Activated CD8-positive, alpha-beta T cell treated with anti-CD3 and anti-CD28 coated beads for 36 hours (primary cell): Measurements from ENCODE around the gene TRAPPC6A. TPM values are rescaled to one million over a fixed set of nuclear protein-coding genes. Genes with fewer than 3 reads are reported as not detected.

ENCODE experiments used
- ATAC-seq: fragments of 200-7000 bp; cut with Tn5 transposase; one replicate; pipeline ENCODE4 v1.10.0; 2021; ENCODE audit warnings: mild to moderate bottlenecking, moderate library complexity
- CTCF ChIA-PET: fragments of 350-600 bp; sonication (Branson Sonifier 250); formaldehyde crosslinking; loops from one replicate; lab custom pipeline; 2021; ENCODE audit warnings: antibody characterized with exemption; lab: Charles Lee
- POLR2A ChIA-PET: fragments of 350-600 bp; sonication (Branson Sonifier 250); formaldehyde crosslinking; loops from one replicate; lab custom pipeline; 2021; ENCODE audit warnings: antibody characterized with exemption; lab: Charles Lee
- DNase-seq: peaks from one replicate; pipeline ENCODE4 v3.0.0-alpha.2; 2020
- H3K27ac Mint-ChIP-seq: one replicate; pipeline ENCODE4 v1.8.0; 2021; ENCODE audit warnings: mild to moderate bottlenecking, mixed read lengths
- H3K27me3 Mint-ChIP-seq: one replicate; pipeline ENCODE4 v1.8.0; 2021; ENCODE audit warnings: mixed read lengths
- H3K36me3 Mint-ChIP-seq: one replicate; pipeline ENCODE4 v1.8.0; 2021; ENCODE audit warnings: low read depth, mixed read lengths
- H3K4me1 Mint-ChIP-seq: one replicate; pipeline ENCODE4 v1.8.0; 2021; ENCODE audit warnings: low read depth, mixed read lengths
- H3K4me3 Mint-ChIP-seq: one replicate; pipeline ENCODE4 v1.8.0; 2021; ENCODE audit warnings: mild to moderate bottlenecking, moderate library complexity, mixed read lengths
- H3K9me3 Mint-ChIP-seq: one replicate; pipeline ENCODE4 v1.8.0; 2021; ENCODE audit warnings: mixed read lengths
- intact Hi-C: fragments of 100-400 bp; cut with micrococcal nuclease; formaldehyde crosslinking; loops from one replicate; pipeline ENCODE4 v1.10.0; 2022
- total RNA-seq, 2 experiments: library from RNA; stranded (reverse); gene quantifications; one replicate each; pipeline ENCODE4 v1.2.3, GENCODE V29; 2021
- TF ChIP-seq, protein P1 (sequence below): fragments of 200-600 bp; IDR thresholded peaks from one replicate; pipeline ENCODE4 v1.8.0; 2022; ENCODE audit warnings: antibody characterized with exemption, mild to moderate bottlenecking

The TRAPPC6A gene
- total RNA-seq, 2 experiments from 2014 or later, result 27.3 to 28.8 TPM

DNA sequence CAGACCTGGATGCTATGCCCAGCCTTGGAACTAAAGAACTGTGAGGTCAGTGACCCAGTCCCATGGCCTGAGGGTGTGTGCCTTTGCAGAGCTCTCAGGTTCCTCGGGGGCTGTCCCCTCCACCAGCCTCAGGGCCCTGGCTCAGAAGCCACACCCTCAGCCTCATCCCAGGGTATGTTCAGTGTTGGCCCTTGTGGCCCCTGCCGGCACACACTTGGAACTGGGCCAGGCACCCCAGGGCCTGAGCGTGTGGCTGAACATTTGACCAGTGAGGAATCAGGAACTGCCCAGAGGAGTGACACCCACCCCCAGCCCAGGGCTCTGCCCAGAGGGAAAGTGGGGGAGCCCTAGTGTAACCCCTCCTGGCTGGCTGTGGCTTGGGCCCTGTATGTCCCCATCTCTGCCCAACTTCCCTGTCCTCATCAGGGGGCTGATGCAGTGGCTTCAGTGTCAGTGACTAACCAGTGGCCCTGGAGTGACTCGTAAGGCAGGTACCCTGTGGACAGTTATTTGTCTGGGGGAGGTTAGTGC is 27.2 kb downstream of the TRAPPC6A start:
- peaks cover 21% of the 10 kb centered on the region for H3K27me3 Mint-ChIP-seq
- TF ChIP-seq, protein P1, sequence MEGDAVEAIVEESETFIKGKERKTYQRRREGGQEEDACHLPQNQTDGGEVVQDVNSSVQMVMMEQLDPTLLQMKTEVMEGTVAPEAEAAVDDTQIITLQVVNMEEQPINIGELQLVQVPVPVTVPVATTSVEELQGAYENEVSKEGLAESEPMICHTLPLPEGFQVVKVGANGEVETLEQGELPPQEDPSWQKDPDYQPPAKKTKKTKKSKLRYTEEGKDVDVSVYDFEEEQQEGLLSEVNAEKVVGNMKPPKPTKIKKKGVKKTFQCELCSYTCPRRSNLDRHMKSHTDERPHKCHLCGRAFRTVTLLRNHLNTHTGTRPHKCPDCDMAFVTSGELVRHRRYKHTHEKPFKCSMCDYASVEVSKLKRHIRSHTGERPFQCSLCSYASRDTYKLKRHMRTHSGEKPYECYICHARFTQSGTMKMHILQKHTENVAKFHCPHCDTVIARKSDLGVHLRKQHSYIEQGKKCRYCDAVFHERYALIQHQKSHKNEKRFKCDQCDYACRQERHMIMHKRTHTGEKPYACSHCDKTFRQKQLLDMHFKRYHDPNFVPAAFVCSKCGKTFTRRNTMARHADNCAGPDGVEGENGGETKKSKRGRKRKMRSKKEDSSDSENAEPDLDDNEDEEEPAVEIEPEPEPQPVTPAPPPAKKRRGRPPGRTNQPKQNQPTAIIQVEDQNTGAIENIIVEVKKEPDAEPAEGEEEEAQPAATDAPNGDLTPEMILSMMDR, result no peak
- no peak overlapping the region for H3K27ac Mint-ChIP-seq
- ChIA-PET POLR2A (interaction anchor here (1.0 kb wide), 1 partner anchor 11 kb away, joined by 3 read pairs; no protein-coding TSS in a partner anchor), CTCF (interaction anchor here (2.8 kb wide), 1 partner anchor 26 kb away, joined by 11 read pairs; no protein-coding TSS in a partner anchor)
- H3K4me3 Mint-ChIP-seq, result no peak overlapping the region
- peaks cover 9% of the 10 kb centered on the region for H3K36me3 Mint-ChIP-seq
- H3K9me3 Mint-ChIP-seq, result peaks cover 2% of the 10 kb centered on the region
- ATAC-seq (no peak), DNase-seq (no peak)
- intact Hi-C loops, result no loop called here
- H3K4me1 Mint-ChIP-seq, result peaks cover 25% of the 10 kb centered on the region

DNA sequence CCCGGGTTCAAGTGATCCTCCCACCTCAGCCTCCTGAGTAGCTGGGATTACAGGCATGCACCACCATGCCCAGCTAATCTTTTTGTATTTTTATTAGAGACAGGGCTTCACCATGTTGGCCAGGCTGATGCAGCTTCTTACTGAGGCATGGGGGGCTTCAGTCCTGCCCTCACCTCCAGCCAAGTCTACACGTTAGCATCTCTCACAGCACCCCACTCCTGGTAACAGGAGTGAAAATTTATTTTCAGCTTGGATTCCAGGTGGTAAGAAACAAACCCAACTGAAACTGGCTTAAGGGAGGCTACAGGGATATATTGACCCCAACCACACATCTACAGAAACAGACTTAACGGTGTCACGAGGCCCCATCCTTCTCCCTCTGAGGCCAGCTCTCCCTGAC is 27.9 kb downstream of the TRAPPC6A start:
- H3K4me3 Mint-ChIP-seq, result no peak overlapping the region
- peaks cover 25% of the 10 kb centered on the region for H3K4me1 Mint-ChIP-seq
- ChIA-PET CTCF (interaction anchor here (1.3 to 2.8 kb wide), 3 partner anchors 25 to 189 kb away, joined by 3 to 11 read pairs (median 4); no protein-coding TSS in a partner anchor), POLR2A (interaction anchor here (0.6 to 1.5 kb wide), 4 partner anchors 8 to 122 kb away, joined by 3 to 4 read pairs (median 4); partner anchors contain the start of genes CLASRP and PPP1R37)
- TF ChIP-seq, protein P1, result no peak
- no peak overlapping the region for H3K27ac Mint-ChIP-seq
- H3K36me3 Mint-ChIP-seq, result peaks cover 9% of the 10 kb centered on the region
- H3K27me3 Mint-ChIP-seq, result peaks cover 18% of the 10 kb centered on the region
- ATAC-seq, result no peak
- no peak for DNase-seq
- peaks cover 2% of the 10 kb centered on the region for H3K9me3 Mint-ChIP-seq
- intact Hi-C loops, result no loop called here

DNA sequence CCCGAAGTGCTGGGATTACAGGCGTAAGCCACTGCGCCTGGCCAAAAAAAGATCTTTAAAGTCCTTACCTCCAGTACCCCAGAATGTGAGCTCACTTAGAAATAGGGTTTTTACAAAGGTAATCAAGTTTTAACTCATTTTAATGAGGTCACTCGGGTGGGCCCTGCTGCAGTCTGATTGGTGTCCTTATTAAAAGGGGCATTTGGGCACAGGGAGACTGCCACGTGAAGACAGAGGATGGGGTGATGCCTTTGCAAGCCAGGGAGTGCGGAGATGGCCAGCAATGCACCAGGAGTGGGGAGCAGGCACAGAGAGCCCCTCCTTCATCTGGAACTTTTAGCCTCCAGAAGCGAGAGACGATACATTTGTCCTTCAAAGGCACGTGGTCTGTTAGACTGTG is 28.9 kb downstream of the TRAPPC6A start:
- ATAC-seq (no peak), DNase-seq (no peak)
- peaks cover 2% of the 10 kb centered on the region for H3K9me3 Mint-ChIP-seq
- H3K27me3 Mint-ChIP-seq, result peaks cover 14% of the 10 kb centered on the region
- peaks cover 9% of the 10 kb centered on the region for H3K36me3 Mint-ChIP-seq
- TF ChIP-seq, protein P1, result no peak
- no peak overlapping the region for H3K27ac Mint-ChIP-seq
- POLR2A ChIA-PET, result interaction anchor here (0.8 to 1.5 kb wide), 3 partner anchors 12 to 110 kb away, joined by 3 to 4 read pairs (median 3); partner anchors contain the start of gene CLASRP
- no peak overlapping the region for H3K4me3 Mint-ChIP-seq
- intact Hi-C loops, result no loop called here
- CTCF ChIA-PET, result interaction anchor here (1.0 to 2.8 kb wide), 4 partner anchors 24 to 190 kb away, joined by 3 to 11 read pairs (median 4); no protein-coding TSS in a partner anchor
- H3K4me1 Mint-ChIP-seq, result peaks cover 21% of the 10 kb centered on the region

DNA sequence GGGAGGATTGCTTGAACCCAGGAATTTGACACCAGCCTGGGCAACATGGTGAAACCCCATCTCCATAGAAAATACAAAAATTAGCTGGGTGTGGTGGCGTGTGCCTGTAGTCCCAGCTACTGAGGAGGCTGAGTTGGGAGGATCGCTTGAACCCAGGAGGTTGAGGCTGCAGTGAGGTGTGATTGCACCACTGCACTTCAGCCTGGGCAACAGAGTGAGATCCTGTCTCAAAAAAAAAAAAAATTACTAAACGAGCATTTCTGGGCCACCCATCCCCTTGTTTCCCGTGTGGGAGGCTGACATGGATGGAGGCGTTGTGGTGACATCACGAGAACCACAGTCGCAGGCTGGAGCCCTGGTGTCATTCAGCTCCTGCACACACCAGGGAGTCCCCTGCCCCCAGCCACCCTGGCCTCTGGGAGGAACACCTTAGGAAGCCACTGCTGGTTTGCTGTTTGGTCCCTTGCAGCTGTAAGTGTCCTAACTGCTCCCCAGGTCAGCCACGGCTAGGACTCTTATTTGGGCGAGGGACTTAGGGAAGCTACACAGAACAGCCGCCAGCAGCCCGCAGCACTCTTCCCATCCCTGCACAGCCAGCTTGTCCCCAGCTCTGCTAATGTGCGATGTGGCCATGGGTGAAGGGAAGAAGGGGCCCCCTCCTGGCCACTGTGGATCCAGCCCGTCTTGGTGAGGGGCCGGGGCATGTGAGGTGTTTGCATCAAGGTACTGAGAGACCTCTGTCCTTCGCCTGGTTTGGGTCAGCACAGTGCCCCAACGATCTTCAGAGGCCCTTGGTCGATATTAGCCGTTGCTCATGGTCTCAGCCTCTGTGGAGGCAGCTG is 30.0 kb downstream of the TRAPPC6A start:
- no peak overlapping the region for H3K27ac Mint-ChIP-seq
- ATAC-seq, result no peak
- intact Hi-C loops, result no loop called here
- DNase-seq, result no peak
- TF ChIP-seq, protein P1, result no peak
- CTCF ChIA-PET, result interaction anchor here (1.0 to 2.8 kb wide), 2 partner anchors 23 to 30 kb away, joined by 3 to 11 read pairs; no protein-coding TSS in a partner anchor
- peaks cover 8% of the 10 kb centered on the region for H3K36me3 Mint-ChIP-seq
- peaks cover 16% of the 10 kb centered on the region for H3K4me1 Mint-ChIP-seq
- POLR2A ChIA-PET, result interaction anchor here (1.0 to 1.2 kb wide), 2 partner anchors 41 to 57 kb away, joined by 3 read pairs; no protein-coding TSS in a partner anchor
- H3K9me3 Mint-ChIP-seq, result peaks cover 2% of the 10 kb centered on the region
- peaks cover 10% of the 10 kb centered on the region for H3K27me3 Mint-ChIP-seq
- no peak overlapping the region for H3K4me3 Mint-ChIP-seq
